ENCODE measurements around the gene ZNF391. TPM values are rescaled to one million over a fixed set of nuclear protein-coding genes. Genes with fewer than 3 reads are reported as not detected.

ZNF391 gene
- total and polyA plus RNA-seq, 2 donors (not counting 3 experiments of a cell fraction or from before 2014, with no cell fraction given): 0.17 to 0.42 TPM

- H2AFZ ChIP-seq (ENCODE audit: low read depth, low read length): no peak overlapping the region
- H3K36me3 ChIP-seq (ENCODE audit: control insufficient read depth in 2 of 2, extremely low read depth in 1 of 2, insufficient read depth in 2 of 2, low read length in 2 of 2): no peaks in the 10 kb centered on the region
- TF ChIP-seq MYC (IDR thresholded peaks at IDR 0.05; ENCODE audit: low read depth, low read length) (no peak), GATA2 (IDR thresholded peaks at IDR 0.05; ENCODE audit: insufficient read depth, insufficient read length, low read depth, low read length) (no peak)
- dilution Hi-C loops (cut with MboI; ENCODE audit: extremely low pct_ligation_motif_present, low sequenced_read_pairs): no loop called here
- DNase-seq (ENCODE audit: low read depth, low spot score): no peak
- CTCF ChIA-PET: no interaction called here
- peaks cover 2% of the 10 kb centered on the region for H3K4me1 ChIP-seq (ENCODE audit: control insufficient read depth, extremely low read depth, insufficient read depth, low read length)
- H3K4me2 ChIP-seq (ENCODE audit: insufficient read depth, low read length): no peak overlapping the region
- BruUV-seq (replicated peaks): no TSS peak
- H3K9me3 ChIP-seq (replicated peaks; ENCODE audit: control insufficient read depth, insufficient read depth, low read length): no peaks in the 10 kb centered on the region
- H3K79me2 ChIP-seq (ENCODE audit: control insufficient read depth, insufficient read depth, low read length): no peaks in the 10 kb centered on the region
- POLR2A ChIA-PET: no interaction called here
- no peak overlapping the region for H3K9ac ChIP-seq (replicated peaks; ENCODE audit: extremely low read depth, insufficient read depth, low read length)
- no peak overlapping the region for H3K27ac ChIP-seq (ENCODE audit: insufficient read depth, low read depth, low read length)
- no peaks in the 10 kb centered on the region for H3K27me3 ChIP-seq (ENCODE audit: control insufficient read depth in 2 of 2, insufficient read depth in 2 of 2, low read length in 2 of 2)
- intact Hi-C loops (cut with micrococcal nuclease): no loop called here
- no peak overlapping the region for H3K4me3 ChIP-seq (replicated peaks in 1 of 3; ENCODE audit: insufficient read depth in 1 of 3, low read depth in 1 of 3, low read length in 3 of 3)
- H4K20me1 ChIP-seq (replicated peaks; ENCODE audit: control insufficient read depth, extremely low read depth, insufficient read depth, low read length): no peaks in the 10 kb centered on the region
- H3K9me1 ChIP-seq (replicated peaks; ENCODE audit: control insufficient read depth, extremely low read depth, insufficient read depth, low read length): no peaks in the 10 kb centered on the region
- no peak for FAIRE-seq
These were observed 5.5 kb upstream of the ZNF391 start for GRCh38 chr6:27383011-27383410.

GRCh38 chr6:27383481-27383880 lies 5.1 kb upstream of the ZNF391 start:
- DNase-seq (ENCODE audit: low read depth, low spot score) (no peak), FAIRE-seq (no peak)
- dilution Hi-C loops (cut with MboI; ENCODE audit: extremely low pct_ligation_motif_present, low sequenced_read_pairs): no loop called here
- no peaks in the 10 kb centered on the region for H3K9me1 ChIP-seq (replicated peaks; ENCODE audit: control insufficient read depth, extremely low read depth, insufficient read depth, low read length)
- no peak overlapping the region for H3K4me3 ChIP-seq (replicated peaks in 1 of 3; ENCODE audit: insufficient read depth in 1 of 3, low read depth in 1 of 3, low read length in 3 of 3)
- intact Hi-C loops (cut with micrococcal nuclease): no loop called here
- no peak overlapping the region for H2AFZ ChIP-seq (ENCODE audit: low read depth, low read length)
- ChIA-PET CTCF (no interaction called here), POLR2A (no interaction called here)
- H3K4me2 ChIP-seq (ENCODE audit: insufficient read depth, low read length): no peak overlapping the region
- BruUV-seq (replicated peaks): no TSS peak
- no peak overlapping the region for H3K27ac ChIP-seq (ENCODE audit: insufficient read depth, low read depth, low read length)
- H3K36me3 ChIP-seq (ENCODE audit: control insufficient read depth in 2 of 2, extremely low read depth in 1 of 2, insufficient read depth in 2 of 2, low read length in 2 of 2): no peaks in the 10 kb centered on the region
- no peaks in the 10 kb centered on the region for H3K79me2 ChIP-seq (ENCODE audit: control insufficient read depth, insufficient read depth, low read length)
- no peak overlapping the region for H3K9ac ChIP-seq (replicated peaks; ENCODE audit: extremely low read depth, insufficient read depth, low read length)
- no peaks in the 10 kb centered on the region for H3K27me3 ChIP-seq (ENCODE audit: control insufficient read depth in 2 of 2, insufficient read depth in 2 of 2, low read length in 2 of 2)
- no peak for TF ChIP-seq POLR2A (IDR thresholded peaks at IDR 0.05; ENCODE audit: low read depth, low read length)
- no peak for TF ChIP-seq JUN (IDR thresholded peaks at IDR 0.05; ENCODE audit: borderline replicate concordance, insufficient read depth, insufficient read length, low read depth)
- no peak for TF ChIP-seq MYC (IDR thresholded peaks at IDR 0.05; ENCODE audit: low read depth, low read length)
- no peak for TF ChIP-seq GATA2 (IDR thresholded peaks at IDR 0.05; ENCODE audit: insufficient read depth, insufficient read length, low read depth, low read length)
- no peak for TF ChIP-seq FOS (IDR thresholded peaks at IDR 0.05; ENCODE audit: borderline replicate concordance, insufficient read depth, low read length)
- no peak for TF ChIP-seq MAX (IDR thresholded peaks at IDR 0.05; ENCODE audit: insufficient read depth, insufficient read length)
- TF ChIP-seq EZH2 (IDR thresholded peaks at IDR 0.05; ENCODE audit: borderline replicate concordance, low read depth, low read length, severe bottlenecking): no peak
- TF ChIP-seq POLR2AphosphoS5 (IDR thresholded peaks at IDR 0.05; ENCODE audit: insufficient read depth, low read depth, low read length): no peak
- TF ChIP-seq CTCF (IDR thresholded peaks at IDR 0.05; ENCODE audit: extremely low read depth in 1 of 2, insufficient read depth in 1 of 2, low read depth in 1 of 2, low read length in 2 of 2): no peak
- H3K4me1 ChIP-seq (ENCODE audit: control insufficient read depth, extremely low read depth, insufficient read depth, low read length): peaks cover 6% of the 10 kb centered on the region
- no peaks in the 10 kb centered on the region for H3K9me3 ChIP-seq (replicated peaks; ENCODE audit: control insufficient read depth, insufficient read depth, low read length)
- no peaks in the 10 kb centered on the region for H4K20me1 ChIP-seq (replicated peaks; ENCODE audit: control insufficient read depth, extremely low read depth, insufficient read depth, low read length)
